Mucosa of descending colon (tissue), 3 donors: ENCODE data around the gene FCN2. TPM values are rescaled to one million over a fixed set of nuclear protein-coding genes. Genes with fewer than 3 reads are reported as not detected.

Experiments
- ATAC-seq: fragments of 200-7000 bp; cut with Tn5 transposase; one replicate; pipeline ENCODE4 v1.9.1; 2020; ENCODE audit warnings: mild to moderate bottlenecking, moderate library complexity
- DNase-seq, 3 donors: peaks; one replicate each; pipeline ENCODE4 v3.0.0-alpha.2; 2020
- H3K36me3 ChIP-seq: fragments of 200-600 bp; one replicate; pipeline ENCODE4 v1.8.0; 2021; ENCODE audit warnings: low read depth, mild to moderate bottlenecking
- H3K4me1 ChIP-seq: fragments of 200-600 bp; one replicate; pipeline ENCODE4 v1.8.0; 2021; ENCODE audit warnings: low read depth, mild to moderate bottlenecking
- H3K4me3 ChIP-seq: fragments of 200-600 bp; one replicate; pipeline ENCODE4 v1.8.0; 2021; ENCODE audit warnings: mild to moderate bottlenecking
- H3K9me3 ChIP-seq: fragments of 200-600 bp; one replicate; pipeline ENCODE4 v1.8.0; 2021; ENCODE audit warnings: mild to moderate bottlenecking
- CTCF ChIP-seq: fragments of 200-600 bp; IDR thresholded peaks from one replicate; pipeline ENCODE4 v1.8.0; 2022; ENCODE audit warnings: antibody characterized with exemption, mild to moderate bottlenecking
- intact Hi-C, 2 donors: fragments of 100-400 bp; cut with DNase I in 1 of 2; cut with micrococcal nuclease in 1 of 2; formaldehyde crosslinking; loops; one replicate each; pipeline versions ENCODE4 v1.11.0 to v1.11.1; 2022; cut with DNase I, micrococcal nuclease
- total RNA-seq, 3 donors: library from RNA; stranded (reverse); fragmentation: NEBNext Ultra II Directional in 2 of 3; extraction: Animal tissue kit (Norgen Biotek cat#: 25700) in 2 of 3; gene quantifications; one replicate each; pipeline versions ENCODE4 v1.2.1 to v1.2.4, GENCODE V29; 2021 to 2023
- donor health status: DM: no; HTN: no; CAD: no; lungs with moderate emphysema.
- donor health status: DM: no; HTN: no; CAD: no.
- donor health status: DM: no; HTN: yes; CAD: no.

Gene FCN2
- total RNA-seq, 3 donors from 2014 or later = not detected

GRCh38 chr9:134871697-134872340 lies 8.8 kb upstream of the FCN2 start:
- Histone ChIP-seq H3K36me3 (no peaks in the 10 kb centered on the region), H3K4me1 (no peaks in the 10 kb centered on the region), H3K9me3 (no peaks in the 10 kb centered on the region), H3K4me3 (no peak overlapping the region)
- DNase-seq = no peak
- TF ChIP-seq CTCF = no peak
- ATAC-seq = peak; percentile 15
- intact Hi-C loops = no loop called here

DNA sequence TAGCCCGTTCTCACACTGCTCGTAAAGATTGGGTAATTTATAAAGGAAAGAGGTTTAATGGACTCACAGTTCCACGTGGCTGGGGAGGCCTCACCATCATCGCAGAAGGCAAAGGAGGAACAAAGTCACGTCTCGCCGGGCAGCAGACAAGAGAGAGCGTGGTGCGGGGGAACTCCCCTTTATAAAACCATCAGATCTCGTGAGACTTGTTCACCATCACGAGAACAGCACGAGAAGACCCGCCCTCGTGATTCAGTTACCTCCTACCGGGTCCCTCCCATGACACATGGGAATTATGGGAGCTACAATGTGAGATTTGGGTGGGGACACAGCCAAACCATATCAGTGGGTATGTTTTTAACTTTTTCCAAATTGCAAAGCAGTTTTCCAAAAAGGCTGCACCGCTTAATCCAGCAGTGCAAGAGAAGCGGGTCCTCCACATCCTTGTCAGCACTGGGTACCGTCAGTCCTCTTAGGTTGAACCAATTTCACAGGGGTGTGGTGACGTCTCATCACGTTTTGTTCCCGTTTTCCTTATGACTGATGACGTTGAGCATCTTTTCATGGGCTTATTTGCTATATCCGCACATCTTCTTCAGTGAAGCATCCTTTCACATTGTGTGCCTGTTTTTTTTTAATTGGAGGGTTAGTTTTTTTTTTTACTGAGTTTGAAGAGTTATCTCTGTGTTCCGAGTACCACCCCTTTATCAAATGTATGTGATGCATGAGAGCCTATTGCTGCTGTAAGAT lies 8.0 kb upstream of the FCN2 start:
- intact Hi-C loops = no loop called here
- no peak for TF ChIP-seq CTCF
- no peaks in the 10 kb centered on the region for H3K36me3 ChIP-seq
- DNase-seq (no peak), ATAC-seq (no peak)
- no peaks in the 10 kb centered on the region for H3K9me3 ChIP-seq
- H3K4me3 ChIP-seq = no peak overlapping the region
- H3K4me1 ChIP-seq = no peaks in the 10 kb centered on the region

DNA sequence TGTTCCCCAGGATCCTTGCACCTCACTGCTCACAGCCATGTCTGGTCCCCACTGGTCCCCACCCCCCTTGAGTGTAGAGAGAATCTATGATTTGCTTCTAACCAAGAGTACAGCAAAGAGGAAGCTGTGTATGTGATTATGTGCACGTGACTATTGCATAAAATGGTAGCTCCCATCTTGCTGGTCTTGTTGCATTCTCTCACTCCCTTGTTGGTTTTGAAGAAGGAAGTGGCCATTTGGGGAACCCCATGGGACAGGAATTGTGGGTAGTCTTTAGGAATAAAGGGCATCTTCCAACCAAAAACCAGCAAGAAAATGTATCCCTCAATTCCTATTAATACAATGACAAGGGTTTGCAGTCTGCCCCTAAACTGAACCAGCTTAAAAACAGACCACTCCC lies 5.2 kb upstream of the FCN2 start:
- TF ChIP-seq CTCF = no peak
- no peak for ATAC-seq
- DNase-seq = no peak
- H3K36me3 ChIP-seq = no peaks in the 10 kb centered on the region
- no peaks in the 10 kb centered on the region for H3K4me1 ChIP-seq
- H3K4me3 ChIP-seq = no peak overlapping the region
- intact Hi-C loops = no loop called here
- H3K9me3 ChIP-seq = no peaks in the 10 kb centered on the region

DNA sequence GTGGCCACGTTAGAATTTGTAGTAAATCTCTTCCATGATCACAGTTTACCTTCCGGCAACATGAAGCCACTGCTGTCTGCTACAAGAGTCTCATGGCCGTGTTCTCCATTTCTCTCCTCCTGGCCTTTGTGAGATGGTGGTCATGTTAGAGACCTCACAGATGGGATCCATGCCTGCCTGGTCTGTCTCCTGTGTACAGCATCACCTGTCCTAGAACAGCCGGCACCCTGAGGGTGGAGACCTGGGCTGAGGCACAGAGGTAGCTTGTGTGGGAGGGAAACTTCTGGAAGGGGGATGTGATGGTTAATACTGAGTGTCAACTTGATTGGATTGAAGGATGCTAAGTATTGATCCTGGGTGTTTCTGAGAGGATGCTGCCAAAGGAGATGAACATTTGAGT lies 3.1 kb upstream of the FCN2 start:
- no peak overlapping the region for H3K4me3 ChIP-seq
- no peaks in the 10 kb centered on the region for H3K4me1 ChIP-seq
- H3K36me3 ChIP-seq = no peaks in the 10 kb centered on the region
- intact Hi-C loops = no loop called here
- DNase-seq (no peak), ATAC-seq (no peak)
- TF ChIP-seq CTCF = no peak
- no peaks in the 10 kb centered on the region for H3K9me3 ChIP-seq

DNA sequence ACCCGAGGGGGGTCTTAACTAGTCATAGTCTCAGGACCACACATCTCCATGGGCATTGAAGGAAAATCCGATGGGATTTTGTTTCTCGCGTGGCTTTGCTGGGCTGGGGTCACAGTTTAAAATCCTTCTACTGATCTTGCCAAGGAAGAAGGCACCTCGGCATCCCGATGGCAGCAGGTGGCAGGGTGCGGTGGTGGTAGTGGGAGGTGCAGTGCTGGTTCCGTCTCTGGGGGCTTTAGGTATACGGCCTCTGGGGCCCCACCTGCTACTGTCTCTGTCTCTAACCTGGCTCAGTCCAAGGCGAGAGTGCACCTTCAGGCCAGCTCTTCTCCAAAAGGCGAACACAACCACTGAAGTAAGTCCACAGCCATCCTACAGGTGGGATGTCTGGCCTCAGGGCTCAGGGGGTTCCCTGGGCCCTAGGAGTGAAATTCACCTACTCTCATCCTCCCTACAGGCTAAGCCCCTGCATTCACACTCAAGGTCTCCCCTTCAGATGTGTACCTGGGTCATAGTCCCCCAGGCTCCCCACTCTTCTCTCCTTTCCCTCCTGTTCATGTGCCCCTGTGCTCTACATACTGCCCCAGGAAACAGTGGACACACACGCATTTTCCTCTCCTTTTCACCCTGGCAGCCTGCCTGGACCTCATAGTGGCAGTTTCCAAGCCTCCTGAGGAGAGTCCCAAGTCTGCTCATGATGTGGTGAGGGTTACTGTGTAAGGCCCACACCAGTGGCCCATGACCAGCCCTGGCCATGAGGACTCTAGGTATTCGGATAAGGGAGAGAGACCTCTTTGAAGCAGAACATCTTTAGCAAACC lies 736 bp upstream of the FCN2 start:
- ATAC-seq (no peak), DNase-seq (no peak)
- H3K9me3 ChIP-seq = no peaks in the 10 kb centered on the region
- H3K4me3 ChIP-seq = no peak overlapping the region
- intact Hi-C loops = no loop called here
- no peaks in the 10 kb centered on the region for H3K4me1 ChIP-seq
- no peak for TF ChIP-seq CTCF
- no peaks in the 10 kb centered on the region for H3K36me3 ChIP-seq
